Measurements from ENCODE around the gene NR2E1.
A peak's percentile ranks its signal among the peaks of the same experiment; 100 is the strongest.

Gene NR2E1

DNA sequence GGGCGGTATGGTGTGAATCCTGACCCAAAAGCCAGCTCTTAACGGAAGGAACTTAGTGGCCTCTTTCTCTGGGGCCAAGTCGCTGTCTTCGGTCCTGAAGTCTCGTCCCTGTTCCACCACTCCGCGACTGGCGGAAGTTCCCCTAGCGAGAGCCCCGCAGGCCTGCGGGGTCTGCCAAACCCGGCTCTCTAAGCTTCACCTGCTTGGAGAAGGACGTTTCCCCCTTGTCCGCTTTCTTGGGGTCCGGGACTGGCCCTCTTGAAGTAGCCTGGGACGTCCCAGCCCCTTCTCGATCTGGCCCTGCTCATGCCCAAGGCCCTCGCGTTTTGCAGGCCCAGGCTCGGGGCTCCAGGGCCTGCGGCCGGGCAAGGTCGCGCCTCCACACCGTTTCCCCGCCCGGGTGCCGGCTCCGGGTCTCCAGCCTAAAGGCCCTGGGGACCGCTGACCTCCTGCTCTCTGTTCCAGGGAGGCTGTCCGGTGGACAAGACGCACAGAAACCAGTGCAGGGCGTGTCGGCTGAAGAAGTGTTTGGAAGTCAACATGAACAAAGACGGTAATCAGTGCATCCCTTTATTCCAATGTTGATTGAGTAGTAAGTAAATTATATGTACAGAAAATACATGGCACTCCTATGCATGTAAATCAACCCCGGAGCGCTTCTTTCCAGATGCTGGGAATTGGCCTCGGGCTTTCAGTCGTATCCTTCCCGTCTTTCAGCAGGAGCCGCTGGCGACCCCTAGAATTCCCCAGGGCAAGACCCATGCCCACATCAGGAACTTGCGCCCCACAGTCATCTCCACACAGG is 8.8 kb downstream of the NR2E1 start:
- no peak overlapping the region for H3K27ac ChIP-seq
- TF ChIP-seq, protein P1, sequence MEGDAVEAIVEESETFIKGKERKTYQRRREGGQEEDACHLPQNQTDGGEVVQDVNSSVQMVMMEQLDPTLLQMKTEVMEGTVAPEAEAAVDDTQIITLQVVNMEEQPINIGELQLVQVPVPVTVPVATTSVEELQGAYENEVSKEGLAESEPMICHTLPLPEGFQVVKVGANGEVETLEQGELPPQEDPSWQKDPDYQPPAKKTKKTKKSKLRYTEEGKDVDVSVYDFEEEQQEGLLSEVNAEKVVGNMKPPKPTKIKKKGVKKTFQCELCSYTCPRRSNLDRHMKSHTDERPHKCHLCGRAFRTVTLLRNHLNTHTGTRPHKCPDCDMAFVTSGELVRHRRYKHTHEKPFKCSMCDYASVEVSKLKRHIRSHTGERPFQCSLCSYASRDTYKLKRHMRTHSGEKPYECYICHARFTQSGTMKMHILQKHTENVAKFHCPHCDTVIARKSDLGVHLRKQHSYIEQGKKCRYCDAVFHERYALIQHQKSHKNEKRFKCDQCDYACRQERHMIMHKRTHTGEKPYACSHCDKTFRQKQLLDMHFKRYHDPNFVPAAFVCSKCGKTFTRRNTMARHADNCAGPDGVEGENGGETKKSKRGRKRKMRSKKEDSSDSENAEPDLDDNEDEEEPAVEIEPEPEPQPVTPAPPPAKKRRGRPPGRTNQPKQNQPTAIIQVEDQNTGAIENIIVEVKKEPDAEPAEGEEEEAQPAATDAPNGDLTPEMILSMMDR (IDR thresholded peaks at IDR 0.05), result no peak
- no peak for TF ChIP-seq ZFX (IDR thresholded peaks at IDR 0.05; ENCODE audit: borderline replicate concordance)

DNA sequence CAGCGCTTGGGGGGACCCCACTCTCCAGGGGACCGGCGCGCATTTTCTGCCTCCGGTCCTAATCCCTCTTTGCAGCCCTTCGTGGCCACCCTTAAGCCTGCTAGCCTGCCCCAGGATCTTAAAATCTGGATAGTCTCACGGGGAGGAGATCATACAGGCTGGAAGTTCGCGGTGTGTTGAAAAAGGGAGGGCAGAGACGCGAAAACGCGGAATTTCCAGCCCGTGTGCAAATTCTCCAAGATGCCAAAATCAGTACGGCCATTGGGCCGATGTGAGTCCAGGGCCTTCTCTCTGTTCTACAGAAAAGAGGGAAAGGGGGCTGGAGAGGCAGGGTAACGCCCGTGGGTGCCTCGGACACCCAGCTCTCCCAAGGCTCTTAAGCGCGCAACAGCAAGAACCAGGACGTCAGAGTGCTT is 9.4 kb downstream of the NR2E1 start:
- TF ChIP-seq ZFX (IDR thresholded peaks at IDR 0.05; ENCODE audit: borderline replicate concordance), result no peak
- TF ChIP-seq, protein P1 (IDR thresholded peaks at IDR 0.05), result no peak
- no peak overlapping the region for H3K27ac ChIP-seq

GRCh38 chr6:108175592-108176279 is 9.9 kb downstream of the NR2E1 start:
- no peak overlapping the region for H3K27ac ChIP-seq
- no peak for TF ChIP-seq ZFX (IDR thresholded peaks at IDR 0.05; ENCODE audit: borderline replicate concordance)
- TF ChIP-seq, protein P1 (IDR thresholded peaks at IDR 0.05), result peak; percentile 86

DNA sequence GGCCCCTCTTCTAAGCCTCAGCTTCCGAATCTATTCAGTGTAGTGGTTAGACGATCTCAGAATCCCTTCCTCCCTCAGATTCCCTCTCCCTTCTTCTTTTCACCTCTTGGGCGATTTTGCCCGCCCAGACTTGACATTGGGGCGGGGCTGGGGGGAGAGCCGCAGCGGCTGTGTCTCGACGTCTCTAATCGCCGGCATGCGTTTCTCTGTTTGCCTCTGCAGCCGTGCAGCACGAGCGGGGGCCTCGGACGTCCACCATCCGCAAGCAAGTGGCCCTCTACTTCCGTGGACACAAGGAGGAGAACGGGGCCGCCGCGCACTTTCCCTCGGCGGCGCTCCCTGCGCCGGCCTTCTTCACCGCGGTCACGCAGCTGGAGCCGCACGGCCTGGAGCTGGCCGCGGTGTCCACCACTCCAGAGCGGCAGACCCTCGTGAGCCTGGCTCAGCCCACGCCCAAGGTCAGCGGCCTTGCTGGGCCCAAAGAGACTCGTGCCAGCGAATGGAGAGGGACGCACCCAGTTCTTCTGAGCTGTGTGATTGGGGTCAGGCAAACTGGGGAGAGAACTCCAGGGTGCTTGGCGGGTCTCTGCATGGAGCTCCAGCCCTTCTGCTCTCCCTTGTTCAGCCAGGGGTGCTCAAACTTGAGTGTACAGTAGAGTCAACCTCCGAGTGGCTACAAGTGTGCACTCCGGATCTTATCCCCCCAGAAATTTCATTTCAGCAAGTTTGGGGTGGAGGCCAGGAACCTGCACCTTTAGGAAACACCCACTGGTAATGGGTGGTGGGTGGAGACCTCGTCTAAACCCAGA is 10.7 kb downstream of the NR2E1 start:
- no peak overlapping the region for H3K27ac ChIP-seq
- TF ChIP-seq ZFX (IDR thresholded peaks at IDR 0.05; ENCODE audit: borderline replicate concordance), result no peak
- TF ChIP-seq, protein P1 (IDR thresholded peaks at IDR 0.05), result no peak

GRCh38 chr6:108179741-108180140 is 13.9 kb downstream of the NR2E1 start:
- no peak overlapping the region for H3K27ac ChIP-seq

DNA sequence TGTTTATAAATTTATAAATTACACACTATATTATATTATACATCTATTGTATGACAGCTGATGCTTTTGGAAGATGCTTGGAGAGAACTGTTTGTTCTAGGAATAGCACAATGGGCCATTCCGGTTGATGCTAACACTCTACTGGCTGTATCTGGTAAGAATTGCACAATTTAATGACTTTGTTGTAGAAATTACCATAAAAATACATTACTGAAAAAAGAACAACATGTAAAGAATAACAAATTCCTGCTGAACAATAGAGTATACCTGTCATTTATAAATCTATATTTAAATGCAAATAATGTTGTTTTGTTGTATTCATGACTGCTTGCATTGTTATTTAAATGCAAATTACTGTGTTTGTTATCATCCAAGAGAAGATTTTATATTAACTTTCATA is 14.4 kb downstream of the NR2E1 start:
- TF ChIP-seq, protein P1 (IDR thresholded peaks at IDR 0.05), result no peak
- no peak overlapping the region for H3K27ac ChIP-seq

More at GRCh38 chr6:108179741-108180140, 13.9 kb downstream of the NR2E1 start:
- TF ChIP-seq, protein P1 (IDR thresholded peaks at IDR 0.05), result no peak

All from 22Rv1 (cell line).